ENCODE results near the gene RIBC2.

The RIBC2 gene

DNA sequence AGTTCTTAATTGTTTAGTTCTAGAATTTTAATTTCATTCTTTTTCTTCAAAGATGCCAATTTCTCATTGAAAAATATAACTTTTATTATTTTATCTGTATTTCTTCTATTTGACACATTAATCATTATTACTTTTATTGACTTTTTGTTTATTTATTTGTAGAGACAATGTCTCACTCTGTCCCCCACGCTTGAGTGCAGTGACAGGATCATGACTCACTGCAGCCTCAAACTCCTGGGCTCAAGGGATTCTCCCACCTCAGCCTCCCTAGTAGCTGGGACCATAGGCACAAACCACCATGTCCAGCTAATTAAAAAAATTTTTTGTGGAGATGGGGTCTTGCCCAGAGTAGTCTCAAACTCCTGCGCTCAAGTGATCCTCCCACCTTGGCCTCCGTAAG lies 58.9 kb downstream of the RIBC2 start:
- Histone ChIP-seq H3K4me3 (ENCODE audit: low read length) (no peak overlapping the region), H3K36me3 (replicated peaks; ENCODE audit: insufficient read depth, low read length) (no peaks in the 10 kb centered on the region), H3F3A (ENCODE audit: insufficient read depth, low read length) (no peaks in the 10 kb centered on the region), H4K20me1 (ENCODE audit: insufficient read depth, low read length) (no peaks in the 10 kb centered on the region), H2AFZ (ENCODE audit: low read length) (no peak overlapping the region), H3K4me1 (ENCODE audit: low read length) (no peaks in the 10 kb centered on the region), H3K27me3 (replicated peaks; ENCODE audit: insufficient read depth, low read length) (peaks cover 75% of the 10 kb centered on the region), H3K79me2 (ENCODE audit: low read length) (no peaks in the 10 kb centered on the region), H3K9me3 (replicated peaks; ENCODE audit: insufficient read depth, low read length) (no peaks in the 10 kb centered on the region), H3K4me2 (ENCODE audit: low read depth, low read length) (no peak overlapping the region), H3K9ac (ENCODE audit: low read length) (no peak overlapping the region), H3K27ac (ENCODE audit: low read length) (no peak overlapping the region), H3K9me2 (replicated peaks; ENCODE audit: insufficient read depth, low read length) (no peaks in the 10 kb centered on the region)
- TF ChIP-seq EZH2 (optimal IDR thresholded peaks at IDR 0.05; ENCODE audit: low read depth, low read length) (no peak), EZH2phosphoT487 (IDR thresholded peaks at IDR 0.05; ENCODE audit: low read length) (no peak)
- TF ChIP-seq, protein P1, sequence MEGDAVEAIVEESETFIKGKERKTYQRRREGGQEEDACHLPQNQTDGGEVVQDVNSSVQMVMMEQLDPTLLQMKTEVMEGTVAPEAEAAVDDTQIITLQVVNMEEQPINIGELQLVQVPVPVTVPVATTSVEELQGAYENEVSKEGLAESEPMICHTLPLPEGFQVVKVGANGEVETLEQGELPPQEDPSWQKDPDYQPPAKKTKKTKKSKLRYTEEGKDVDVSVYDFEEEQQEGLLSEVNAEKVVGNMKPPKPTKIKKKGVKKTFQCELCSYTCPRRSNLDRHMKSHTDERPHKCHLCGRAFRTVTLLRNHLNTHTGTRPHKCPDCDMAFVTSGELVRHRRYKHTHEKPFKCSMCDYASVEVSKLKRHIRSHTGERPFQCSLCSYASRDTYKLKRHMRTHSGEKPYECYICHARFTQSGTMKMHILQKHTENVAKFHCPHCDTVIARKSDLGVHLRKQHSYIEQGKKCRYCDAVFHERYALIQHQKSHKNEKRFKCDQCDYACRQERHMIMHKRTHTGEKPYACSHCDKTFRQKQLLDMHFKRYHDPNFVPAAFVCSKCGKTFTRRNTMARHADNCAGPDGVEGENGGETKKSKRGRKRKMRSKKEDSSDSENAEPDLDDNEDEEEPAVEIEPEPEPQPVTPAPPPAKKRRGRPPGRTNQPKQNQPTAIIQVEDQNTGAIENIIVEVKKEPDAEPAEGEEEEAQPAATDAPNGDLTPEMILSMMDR (IDR thresholded peaks at IDR 0.05; ENCODE audit: low read length), result no peak
- no peak for DNase-seq

DNA sequence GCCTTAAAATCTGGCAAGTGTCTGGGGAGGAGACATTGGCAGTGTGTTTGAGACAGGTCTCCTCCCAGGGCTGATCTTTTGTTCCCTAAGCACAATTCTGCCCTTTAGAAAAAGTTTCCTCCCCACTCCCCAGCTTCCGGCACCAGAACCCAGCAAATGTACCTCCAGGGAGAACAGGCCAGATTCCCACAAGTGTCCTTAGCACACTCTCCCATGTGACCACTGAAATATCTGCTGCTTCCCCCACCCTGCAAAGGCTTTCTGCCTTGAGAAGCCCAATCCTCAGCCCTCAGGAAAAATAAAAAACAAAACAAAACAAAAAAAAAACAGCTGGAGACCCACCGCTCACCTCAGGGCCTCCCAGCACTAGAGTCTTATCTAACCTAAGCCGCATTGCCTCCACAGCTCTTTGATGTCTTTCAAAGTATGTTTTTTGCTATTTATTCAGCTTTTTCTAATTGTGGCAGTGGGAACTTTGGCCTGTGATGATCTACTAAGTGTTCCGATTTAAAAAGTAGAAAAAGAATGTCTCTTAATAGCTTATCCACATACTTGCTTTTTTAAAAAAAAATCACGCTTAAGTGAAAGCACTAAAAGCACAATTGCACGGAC lies 60.2 kb downstream of the RIBC2 start:
- TF ChIP-seq EZH2phosphoT487 (IDR thresholded peaks at IDR 0.05; ENCODE audit: low read length) (no peak), EZH2 (optimal IDR thresholded peaks at IDR 0.05; ENCODE audit: low read depth, low read length) (no peak)
- TF ChIP-seq, protein P1 (IDR thresholded peaks at IDR 0.05; ENCODE audit: low read length), result no peak
- peaks cover 74% of the 10 kb centered on the region for H3K27me3 ChIP-seq (replicated peaks; ENCODE audit: insufficient read depth, low read length)
- no peaks in the 10 kb centered on the region for H3K9me3 ChIP-seq (replicated peaks; ENCODE audit: insufficient read depth, low read length)
- H3K4me3 ChIP-seq (ENCODE audit: low read length), result no peak overlapping the region
- H3K9me2 ChIP-seq (replicated peaks; ENCODE audit: insufficient read depth, low read length), result no peaks in the 10 kb centered on the region
- no peak overlapping the region for H3K9ac ChIP-seq (ENCODE audit: low read length)
- no peak overlapping the region for H3K4me2 ChIP-seq (ENCODE audit: low read depth, low read length)
- H3K4me1 ChIP-seq (ENCODE audit: low read length), result no peaks in the 10 kb centered on the region
- H3K36me3 ChIP-seq (replicated peaks; ENCODE audit: insufficient read depth, low read length), result no peaks in the 10 kb centered on the region
- H3K79me2 ChIP-seq (ENCODE audit: low read length), result no peaks in the 10 kb centered on the region
- DNase-seq, result no peak
- no peak overlapping the region for H2AFZ ChIP-seq (ENCODE audit: low read length)
- no peaks in the 10 kb centered on the region for H4K20me1 ChIP-seq (ENCODE audit: insufficient read depth, low read length)
- no peaks in the 10 kb centered on the region for H3F3A ChIP-seq (ENCODE audit: insufficient read depth, low read length)
- no peak overlapping the region for H3K27ac ChIP-seq (ENCODE audit: low read length)

DNA sequence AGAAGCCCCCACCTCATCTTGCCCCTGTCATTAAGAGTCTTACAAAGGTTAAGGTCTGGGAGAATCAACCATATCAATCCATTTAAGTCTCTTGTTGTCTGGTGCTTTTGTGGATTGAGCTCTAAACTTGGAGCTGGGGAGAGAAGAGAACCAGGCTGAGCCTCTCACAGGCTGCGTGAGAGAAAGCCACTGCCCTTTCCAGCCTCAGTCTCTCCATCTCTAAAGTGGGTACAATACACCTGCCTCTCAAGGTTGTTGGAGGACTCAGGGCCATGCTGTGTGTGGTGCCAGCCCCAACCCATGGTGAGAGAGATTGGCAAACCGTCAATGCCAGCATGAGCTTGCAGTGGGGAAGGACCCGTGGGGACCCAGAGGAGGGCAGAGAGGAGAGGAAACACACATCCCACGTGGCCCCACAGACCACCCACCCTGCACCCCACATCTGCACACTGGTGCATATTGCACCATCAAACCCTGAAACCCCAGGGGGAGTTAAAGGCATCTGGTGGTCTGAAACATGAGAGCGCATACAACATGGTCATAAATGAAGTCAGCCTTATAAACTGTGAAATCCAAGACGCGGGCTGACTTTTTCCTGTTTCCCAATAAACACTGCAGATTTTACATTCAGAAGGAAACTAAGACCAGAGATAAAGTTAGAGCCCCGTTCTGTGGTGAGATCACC lies 61.7 kb downstream of the RIBC2 start:
- Histone ChIP-seq H3K4me1 (ENCODE audit: low read length) (no peaks in the 10 kb centered on the region), H3K79me2 (ENCODE audit: low read length) (no peaks in the 10 kb centered on the region), H3K4me2 (ENCODE audit: low read depth, low read length) (no peak overlapping the region), H4K20me1 (ENCODE audit: insufficient read depth, low read length) (no peaks in the 10 kb centered on the region), H3K27ac (ENCODE audit: low read length) (no peak overlapping the region), H3K27me3 (replicated peaks; ENCODE audit: insufficient read depth, low read length) (peaks cover 60% of the 10 kb centered on the region), H3K9me2 (replicated peaks; ENCODE audit: insufficient read depth, low read length) (no peaks in the 10 kb centered on the region), H3K9ac (ENCODE audit: low read length) (no peak overlapping the region), H3K36me3 (replicated peaks; ENCODE audit: insufficient read depth, low read length) (no peaks in the 10 kb centered on the region), H3K4me3 (ENCODE audit: low read length) (no peak overlapping the region), H2AFZ (ENCODE audit: low read length) (no peak overlapping the region), H3F3A (ENCODE audit: insufficient read depth, low read length) (no peaks in the 10 kb centered on the region), H3K9me3 (replicated peaks; ENCODE audit: insufficient read depth, low read length) (no peaks in the 10 kb centered on the region)
- TF ChIP-seq EZH2phosphoT487 (IDR thresholded peaks at IDR 0.05; ENCODE audit: low read length), result no peak
- TF ChIP-seq, protein P1 (IDR thresholded peaks at IDR 0.05; ENCODE audit: low read length), result no peak
- TF ChIP-seq EZH2 (optimal IDR thresholded peaks at IDR 0.05; ENCODE audit: low read depth, low read length), result no peak
- no peak for DNase-seq
